PC-3 (cell line): ENCODE results near the gene TNRC18.

Experiments used
- EZH2 ChIP-seq: fragments of 300-600 bp; sonication (generic); IDR thresholded peaks from one replicate; pipeline ENCODE4 v1.6.1; 2017; ENCODE audit warnings: antibody characterized with exemption, mild to moderate bottlenecking, low read length; ENCODE audit not compliant: unreplicated experiment
- TF ChIP-seq, protein P1 (sequence below): fragments of 300-600 bp; sonication (generic); conservative IDR thresholded peaks from 2 replicates; pipeline ENCODE4 v1.5.1; 2017; ENCODE audit warnings: antibody characterized with exemption, low read depth, mild to moderate bottlenecking, low read length

DNA sequence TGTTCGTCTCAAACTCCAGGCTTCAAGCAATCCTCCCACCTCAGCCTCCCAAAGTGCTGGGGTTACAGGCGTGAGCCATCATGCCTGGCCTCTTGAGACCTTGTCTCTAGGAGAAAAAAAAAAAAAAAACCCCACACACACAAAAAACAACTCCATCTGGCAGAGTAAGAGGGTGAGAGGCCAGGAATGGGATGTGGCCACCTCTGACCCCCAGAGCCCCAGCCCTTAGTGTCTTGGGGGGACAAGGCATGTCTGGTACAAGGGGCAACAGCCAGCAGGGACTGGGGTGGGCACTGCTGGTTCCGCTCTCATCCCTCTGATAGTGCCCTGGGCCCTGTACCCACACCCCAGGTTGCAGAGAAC, 15.6 kb upstream of the TNRC18 start:
- TF ChIP-seq, protein P1, sequence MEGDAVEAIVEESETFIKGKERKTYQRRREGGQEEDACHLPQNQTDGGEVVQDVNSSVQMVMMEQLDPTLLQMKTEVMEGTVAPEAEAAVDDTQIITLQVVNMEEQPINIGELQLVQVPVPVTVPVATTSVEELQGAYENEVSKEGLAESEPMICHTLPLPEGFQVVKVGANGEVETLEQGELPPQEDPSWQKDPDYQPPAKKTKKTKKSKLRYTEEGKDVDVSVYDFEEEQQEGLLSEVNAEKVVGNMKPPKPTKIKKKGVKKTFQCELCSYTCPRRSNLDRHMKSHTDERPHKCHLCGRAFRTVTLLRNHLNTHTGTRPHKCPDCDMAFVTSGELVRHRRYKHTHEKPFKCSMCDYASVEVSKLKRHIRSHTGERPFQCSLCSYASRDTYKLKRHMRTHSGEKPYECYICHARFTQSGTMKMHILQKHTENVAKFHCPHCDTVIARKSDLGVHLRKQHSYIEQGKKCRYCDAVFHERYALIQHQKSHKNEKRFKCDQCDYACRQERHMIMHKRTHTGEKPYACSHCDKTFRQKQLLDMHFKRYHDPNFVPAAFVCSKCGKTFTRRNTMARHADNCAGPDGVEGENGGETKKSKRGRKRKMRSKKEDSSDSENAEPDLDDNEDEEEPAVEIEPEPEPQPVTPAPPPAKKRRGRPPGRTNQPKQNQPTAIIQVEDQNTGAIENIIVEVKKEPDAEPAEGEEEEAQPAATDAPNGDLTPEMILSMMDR, result no peak
- no peak for TF ChIP-seq EZH2
